SK-N-SH (cell line): ENCODE measurements around the gene STOML1.

ENCODE experiments used
- CTCF ChIP-seq: fragments of 200-600 bp; sonication (generic); IDR thresholded peaks from 2 replicates; pipeline ENCODE4 v1.6.1; 2017; ENCODE audit warnings: antibody characterized with exemption, mild to moderate bottlenecking, moderate library complexity
- MAX ChIP-seq: IDR thresholded peaks from 2 replicates; pipeline ENCODE4 v1.4.0; 2012; ENCODE audit warnings: low read depth
- MXI1 ChIP-seq: IDR thresholded peaks from 2 replicates; pipeline ENCODE4 v1.6.1; 2012; ENCODE audit warnings: mild to moderate bottlenecking, low read depth, low read length, improper control_type of control experiment
- NFIC ChIP-seq: IDR thresholded peaks from 2 replicates; pipeline ENCODE4 v1.4.0; 2012; ENCODE audit warnings: borderline replicate concordance
- NRF1 ChIP-seq: IDR thresholded peaks from 2 replicates; pipeline ENCODE4 v1.6.1; 2012; ENCODE audit warnings: low read depth, mild to moderate bottlenecking, low read length
- POLR2AphosphoS5 ChIP-seq: IDR thresholded peaks from 2 replicates; pipeline ENCODE4 v1.6.1; 2012; ENCODE audit warnings: low read depth, low read length
- RAD21 ChIP-seq: IDR thresholded peaks from 2 replicates; pipeline ENCODE4 v1.6.1; 2012; ENCODE audit warnings: mild to moderate bottlenecking, low read length
- RCOR1 ChIP-seq: fragments of 150-350 bp; IDR thresholded peaks from 2 replicates; pipeline ENCODE4 v1.6.1; 2017; ENCODE audit warnings: antibody characterized with exemption, low read length
- REST ChIP-seq: IDR thresholded peaks from 2 replicates; pipeline ENCODE4 v1.6.1; 2012; ENCODE audit warnings: mild to moderate bottlenecking, low read depth, low read length, moderate library complexity
- USF1 ChIP-seq: IDR thresholded peaks from 2 replicates; pipeline ENCODE4 v1.4.0; 2012; ENCODE audit warnings: low read depth, borderline replicate concordance
- YY1 ChIP-seq: IDR thresholded peaks from 2 replicates; pipeline ENCODE4 v1.4.0; 2012; ENCODE audit warnings: low read depth, mild to moderate bottlenecking

- TF ChIP-seq CTCF, result no peak
- no peak for TF ChIP-seq REST
- TF ChIP-seq MXI1, result no peak
- TF ChIP-seq USF1, result no peak
- no peak for TF ChIP-seq POLR2AphosphoS5
- no peak for TF ChIP-seq MAX
- no peak for TF ChIP-seq YY1
- no peak for TF ChIP-seq RCOR1
- TF ChIP-seq NFIC, result no peak
- no peak for TF ChIP-seq NRF1
- no peak for TF ChIP-seq RAD21
Measured at GRCh38 chr15:74006774-74007639, 14.9 kb upstream of the STOML1 start.
